CD14-positive monocyte (primary cell): ENCODE data around the gene AGTR2. TPM values are rescaled to one million over a fixed set of nuclear protein-coding genes. Genes with fewer than 3 reads are reported as not detected.
A peak's percentile ranks its signal among the peaks of the same experiment; 100 is the strongest.

ENCODE experiments used
- DNase-seq, 3 donors: peaks; one replicate each; pipeline ENCODE4 v3.0.0-alpha.2; 2011 to 2022
- H2AFZ ChIP-seq: 2 replicates; pipeline ENCODE4 v1.6.0; 2012; ENCODE audit warnings: mild to moderate bottlenecking, low read depth, low read length, inconsistent platforms; ENCODE audit not compliant: insufficient read depth, poor library complexity, severe bottlenecking
- H3K27ac ChIP-seq, 2 donors: 1 replicate in 1 of 2; 2 replicates in 1 of 2; pipeline ENCODE4 v1.5.1; 2012 to 2013; ENCODE audit warnings: low read length in 2 of 2, control low read depth in 1 of 2, inconsistent platforms in 1 of 2, low read depth in 1 of 2, mild to moderate bottlenecking in 1 of 2
- H3K27me3 ChIP-seq, 2 donors: one replicate each; pipeline versions ENCODE4 v1.6.0 to v1.6.1; 2011 to 2013; ENCODE audit warnings: low read length in 2 of 2; ENCODE audit not compliant: control insufficient read depth in 2 of 2, insufficient read depth in 2 of 2
- H3K36me3 ChIP-seq, 2 donors: replicated peaks in 1 of 2; 1 replicate in 1 of 2; 2 replicates in 1 of 2; pipeline versions ENCODE4 v1.5.1 to v1.6.1; 2012 to 2013; ENCODE audit warnings: low read length in 2 of 2, control low read depth in 1 of 2, inconsistent platforms in 1 of 2, mild to moderate bottlenecking in 1 of 2; ENCODE audit not compliant: insufficient read depth in 2 of 2, control insufficient read depth in 1 of 2
- H3K4me1 ChIP-seq, 2 donors: 1 replicate in 1 of 2; 2 replicates in 1 of 2; pipeline versions ENCODE4 v1.5.1 to v1.6.1; 2012 to 2013; ENCODE audit warnings: low read length in 2 of 2, control low read depth in 1 of 2, inconsistent platforms in 1 of 2, mild to moderate bottlenecking in 1 of 2, moderate library complexity in 1 of 2; ENCODE audit not compliant: insufficient read depth in 2 of 2, control insufficient read depth in 1 of 2
- H3K4me2 ChIP-seq: replicated peaks from 2 replicates; pipeline ENCODE3; 2012; ENCODE audit warnings: low read length, moderate library complexity, mild to moderate bottlenecking; ENCODE audit not compliant: poor library complexity, severe bottlenecking; ENCODE audit errors: extremely low read depth
- H3K4me3 ChIP-seq, 3 experiments: fragments of 200-600 bp in 1 of 3; sonication (generic) in 1 of 3; replicated peaks in 1 of 3; 1 replicate in 2 of 3; 2 replicates in 1 of 3; pipeline ENCODE4 v1.5.1; 2011 to 2013; ENCODE audit warnings: low read length in 3 of 3, mild to moderate bottlenecking in 3 of 3, control low read depth in 2 of 3, low read depth in 2 of 3, inconsistent platforms in 1 of 3, moderate library complexity in 1 of 3
- H3K79me2 ChIP-seq: 2 replicates; pipeline ENCODE4 v1.6.0; 2012; ENCODE audit warnings: mild to moderate bottlenecking, control low read depth, inconsistent platforms, low read length, moderate library complexity; ENCODE audit not compliant: insufficient read depth
- H3K9ac ChIP-seq: 2 replicates; pipeline ENCODE4 v1.6.0; 2017; ENCODE audit warnings: low read length, mild to moderate bottlenecking; ENCODE audit not compliant: insufficient read depth, poor library complexity, severe bottlenecking
- H3K9me3 ChIP-seq, 2 donors: replicated peaks in 1 of 2; 1 replicate in 1 of 2; 2 replicates in 1 of 2; pipeline versions ENCODE4 v1.5.1 to v1.6.1; 2012 to 2013; ENCODE audit warnings: low read length in 2 of 2, control low read depth in 1 of 2; ENCODE audit not compliant: control insufficient read depth in 1 of 2, insufficient read depth in 1 of 2
- H4K20me1 ChIP-seq: 2 replicates; pipeline ENCODE4 v1.6.0; 2012; ENCODE audit warnings: mild to moderate bottlenecking, low read length, control low read depth, moderate library complexity; ENCODE audit not compliant: insufficient read depth
- H3K27ac Mint-ChIP-seq, 7 donors: one replicate each; pipeline ENCODE4 v1.8.0; 2020; ENCODE audit warnings: mild to moderate bottlenecking in 7 of 7, mixed read lengths in 7 of 7, moderate library complexity in 6 of 7, inconsistent platforms in 2 of 7
- H3K27me3 Mint-ChIP-seq, 3 donors: one replicate each; pipeline ENCODE4 v1.8.0; 2021 to 2022; ENCODE audit warnings: low read depth in 3 of 3, mild to moderate bottlenecking in 3 of 3, mixed read lengths in 3 of 3, moderate library complexity in 3 of 3, inconsistent platforms in 1 of 3
- H3K36me3 Mint-ChIP-seq, 2 donors: one replicate each; pipeline ENCODE4 v1.8.0; 2020; ENCODE audit warnings: mixed read lengths in 2 of 2, inconsistent platforms in 1 of 2, mild to moderate bottlenecking in 1 of 2
- H3K4me1 Mint-ChIP-seq: one replicate; pipeline ENCODE4 v1.8.0; 2020; ENCODE audit warnings: mild to moderate bottlenecking, mixed read lengths
- H3K4me3 Mint-ChIP-seq, 2 donors: one replicate each; pipeline ENCODE4 v1.8.0; 2020; ENCODE audit warnings: mild to moderate bottlenecking in 2 of 2, mixed read lengths in 2 of 2, moderate library complexity in 1 of 2
- H3K9me3 Mint-ChIP-seq, 7 donors: one replicate each; pipeline ENCODE4 v1.8.0; 2020 to 2022; ENCODE audit warnings: mixed read lengths in 7 of 7, mild to moderate bottlenecking in 6 of 7, moderate library complexity in 6 of 7, inconsistent platforms in 2 of 7
- whole genome bisulfite sequencing: methylation state at CpG from one replicate; pipeline ENCODE4 v1.1.5; 2013; ENCODE audit warnings: missing lambda C conversion rate; ENCODE audit not compliant: insufficient coverage; 5-methylcytosine and 5-hydroxymethylcytosine counted together
- intact Hi-C, 2 donors: fragments of 100-400 bp; cut with micrococcal nuclease; formaldehyde crosslinking; loops; one replicate each; pipeline versions ENCODE4 v1.15.0 to v1.15.1; 2023
- polyA plus RNA-seq, 3 donors: library from polyadenylated mRNA; depleted of rRNA in 1 of 3; unstranded in 2 of 3; stranded (reverse) in 1 of 3; fragments of 300-500 nt in 2 of 3; fragments of >200 nt in 1 of 3; fragmentation: Illumina TruSeq in 2 of 3; gene quantifications; 1 replicate in 2 of 3; 2 replicates in 1 of 3; pipeline ENCODE4 v1.2.3, GENCODE V29; 2012 to 2021
- TF ChIP-seq, protein P1 (sequence below): fragments of 200-600 bp; IDR thresholded peaks from one replicate; pipeline ENCODE4 v1.8.0; 2022; ENCODE audit warnings: antibody characterized with exemption, mild to moderate bottlenecking

Gene AGTR2
- polyA plus RNA-seq, 3 donors: not detected

DNA sequence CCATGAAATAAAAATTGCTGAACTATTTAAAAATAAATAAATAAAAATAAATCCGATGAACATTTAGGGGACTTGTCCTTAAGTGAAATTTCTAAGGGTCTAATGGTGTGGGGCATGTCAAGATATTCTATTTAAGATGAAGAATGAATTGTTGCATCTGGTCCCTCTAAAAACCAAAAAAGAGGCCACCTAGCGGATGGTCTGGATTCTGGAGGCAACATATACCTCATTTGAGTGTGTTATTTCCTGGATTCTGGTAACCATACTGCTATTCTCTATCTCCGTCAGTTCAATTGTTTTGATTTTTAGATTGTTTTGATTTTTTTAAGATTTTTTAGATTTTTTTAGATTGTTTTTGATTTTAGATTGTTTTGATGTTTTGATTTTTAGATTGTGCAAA, 28.3 kb downstream of the AGTR2 start:
- Histone ChIP-seq H3K9me3 (no peaks in the 10 kb centered on the region), H4K20me1 (no peaks in the 10 kb centered on the region), H3K36me3 (no peaks in the 10 kb centered on the region), H3K9ac (no peak overlapping the region), H3K27ac (no peak overlapping the region), H3K4me3 (no peak overlapping the region), H3K79me2 (no peaks in the 10 kb centered on the region), H3K4me2 (no peak overlapping the region), H3K4me1 (no peaks in the 10 kb centered on the region), H3K27me3 (no peaks in the 10 kb centered on the region), H2AFZ (no peak overlapping the region)
- Mint-ChIP-seq H3K9me3 (peaks cover 0 to 2% (median 0%) of the 10 kb centered on the region in 7 donors), H3K27ac (no peak overlapping the region), H3K4me3 (no peak overlapping the region), H3K27me3 (peaks cover 0 to 4% (median 0%) of the 10 kb centered on the region in 3 donors), H3K36me3 (no peaks in the 10 kb centered on the region), H3K4me1 (no peaks in the 10 kb centered on the region)
- no peak for DNase-seq
- TF ChIP-seq, protein P1, sequence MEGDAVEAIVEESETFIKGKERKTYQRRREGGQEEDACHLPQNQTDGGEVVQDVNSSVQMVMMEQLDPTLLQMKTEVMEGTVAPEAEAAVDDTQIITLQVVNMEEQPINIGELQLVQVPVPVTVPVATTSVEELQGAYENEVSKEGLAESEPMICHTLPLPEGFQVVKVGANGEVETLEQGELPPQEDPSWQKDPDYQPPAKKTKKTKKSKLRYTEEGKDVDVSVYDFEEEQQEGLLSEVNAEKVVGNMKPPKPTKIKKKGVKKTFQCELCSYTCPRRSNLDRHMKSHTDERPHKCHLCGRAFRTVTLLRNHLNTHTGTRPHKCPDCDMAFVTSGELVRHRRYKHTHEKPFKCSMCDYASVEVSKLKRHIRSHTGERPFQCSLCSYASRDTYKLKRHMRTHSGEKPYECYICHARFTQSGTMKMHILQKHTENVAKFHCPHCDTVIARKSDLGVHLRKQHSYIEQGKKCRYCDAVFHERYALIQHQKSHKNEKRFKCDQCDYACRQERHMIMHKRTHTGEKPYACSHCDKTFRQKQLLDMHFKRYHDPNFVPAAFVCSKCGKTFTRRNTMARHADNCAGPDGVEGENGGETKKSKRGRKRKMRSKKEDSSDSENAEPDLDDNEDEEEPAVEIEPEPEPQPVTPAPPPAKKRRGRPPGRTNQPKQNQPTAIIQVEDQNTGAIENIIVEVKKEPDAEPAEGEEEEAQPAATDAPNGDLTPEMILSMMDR: no peak
- intact Hi-C loops: no loop called here
- WGBS: no CpG with 5 or more reads among the region's 3 CpGs

DNA sequence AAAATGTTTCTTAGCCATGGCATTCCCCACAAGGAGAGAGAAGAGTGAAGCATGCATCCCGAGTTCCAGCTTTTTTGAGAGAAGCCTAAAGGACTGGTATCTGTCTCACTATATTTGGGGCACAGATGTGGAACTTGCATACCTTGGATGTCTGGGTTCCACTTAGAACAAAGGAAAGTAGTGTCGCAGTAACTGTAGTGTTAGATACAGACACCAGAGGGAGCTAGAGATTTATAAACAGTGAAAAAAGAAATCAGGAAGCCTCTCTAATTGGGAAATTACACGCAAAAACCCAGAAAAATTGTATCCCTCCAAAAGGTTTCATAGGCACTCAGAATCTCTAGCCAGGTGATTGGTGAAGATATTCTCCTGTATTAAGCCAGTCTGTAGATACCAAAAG, 34.4 kb downstream of the AGTR2 start:
- Histone ChIP-seq H3K9me3 (no peaks in the 10 kb centered on the region), H3K36me3 (no peaks in the 10 kb centered on the region), H3K27me3 (no peaks in the 10 kb centered on the region), H3K79me2 (no peaks in the 10 kb centered on the region), H4K20me1 (no peaks in the 10 kb centered on the region), H3K27ac (no peak overlapping the region), H3K4me3 (no peak overlapping the region), H2AFZ (no peak overlapping the region), H3K4me2 (no peak overlapping the region), H3K4me1 (no peaks in the 10 kb centered on the region), H3K9ac (no peak overlapping the region)
- Mint-ChIP-seq H3K9me3 (no peaks in the 10 kb centered on the region), H3K4me3 (no peak overlapping the region), H3K27me3 (peaks cover 0 to 4% (median 1%) of the 10 kb centered on the region in 3 donors), H3K36me3 (no peaks in the 10 kb centered on the region), H3K4me1 (no peaks in the 10 kb centered on the region), H3K27ac (no peak overlapping the region)
- no CpG with 5 or more reads among the region's 3 CpGs for WGBS
- intact Hi-C loops: no loop called here
- TF ChIP-seq, protein P1: peak; percentile 45
- no peak for DNase-seq
